HG03060 (cell line): ENCODE data around the gene FADS6.

Experiments
- ATAC-seq: cut with Tn5 transposase; IDR thresholded peaks from one replicate; pipeline ENCODE4 v1.9.1; 2021; ENCODE audit warnings: low read depth, moderate number of reproducible peaks; ENCODE audit not compliant: unreplicated experiment

The FADS6 gene

DNA sequence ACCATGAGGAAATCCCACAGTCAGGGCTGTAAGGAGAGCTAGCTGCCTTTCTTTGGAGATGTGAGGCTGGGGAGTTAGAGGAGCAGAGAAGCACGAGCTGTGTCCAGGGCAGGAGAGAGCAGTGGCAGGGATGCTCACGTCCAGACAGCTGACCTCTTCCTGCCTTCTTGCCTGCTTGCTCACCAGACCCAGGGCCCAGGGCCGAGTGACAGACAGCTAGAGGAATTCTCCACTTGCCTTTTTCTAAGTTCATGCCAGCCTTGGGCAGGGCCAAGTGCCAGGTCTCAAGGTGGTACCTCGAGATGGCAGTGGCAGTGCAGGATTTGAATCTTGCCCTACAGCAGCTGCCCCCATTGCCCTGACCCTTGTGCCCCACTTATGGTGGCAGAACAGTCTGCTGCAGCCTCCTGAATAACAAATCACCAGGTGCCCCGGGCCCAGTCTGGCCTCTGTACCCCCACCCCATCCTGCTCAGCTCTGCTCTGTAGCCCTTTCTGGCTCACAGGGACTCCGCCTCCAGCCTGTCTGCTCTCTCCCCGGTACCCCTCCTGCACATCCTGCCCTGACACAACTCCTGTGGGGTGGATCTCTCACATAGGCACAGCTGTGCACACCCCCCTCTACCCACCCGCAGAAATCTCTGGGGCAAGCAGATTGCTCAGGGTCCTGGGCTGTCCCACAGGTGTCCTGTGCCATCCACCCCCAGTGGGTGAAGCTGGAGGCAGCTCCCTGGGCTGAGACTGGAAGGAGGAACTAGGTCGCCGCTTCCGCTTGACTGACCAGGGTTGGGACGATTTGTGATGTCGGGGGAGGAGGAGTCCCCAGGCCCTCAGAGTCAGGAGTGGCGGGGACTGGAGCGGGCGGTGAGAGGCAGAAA, 59.7 kb downstream of the FADS6 start:
- ATAC-seq, result no peak

DNA sequence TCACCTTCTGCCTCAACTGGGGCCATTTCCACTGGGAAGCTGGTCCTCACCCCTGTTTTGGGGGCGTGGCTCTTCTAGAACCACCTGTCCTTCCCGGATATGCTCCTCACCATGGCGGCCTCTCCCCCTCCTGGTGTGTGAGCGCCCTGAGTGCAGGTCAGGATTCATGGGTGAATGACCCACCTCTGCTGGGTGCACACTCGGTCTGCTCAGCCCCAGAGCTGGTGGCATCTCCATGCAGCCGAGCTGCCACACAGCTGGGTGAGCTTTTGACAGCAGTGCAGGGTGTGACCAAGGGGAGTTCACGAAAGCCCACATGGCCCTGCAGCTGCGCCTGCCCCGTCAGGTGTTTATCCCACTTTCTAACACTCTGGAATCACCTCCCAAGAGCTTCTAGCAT, 61.0 kb downstream of the FADS6 start:
- ATAC-seq, result no peak

- no peak for ATAC-seq
Measured at GRCh38 chr17:74831444-74832146, 61.8 kb downstream of the FADS6 start.

DNA sequence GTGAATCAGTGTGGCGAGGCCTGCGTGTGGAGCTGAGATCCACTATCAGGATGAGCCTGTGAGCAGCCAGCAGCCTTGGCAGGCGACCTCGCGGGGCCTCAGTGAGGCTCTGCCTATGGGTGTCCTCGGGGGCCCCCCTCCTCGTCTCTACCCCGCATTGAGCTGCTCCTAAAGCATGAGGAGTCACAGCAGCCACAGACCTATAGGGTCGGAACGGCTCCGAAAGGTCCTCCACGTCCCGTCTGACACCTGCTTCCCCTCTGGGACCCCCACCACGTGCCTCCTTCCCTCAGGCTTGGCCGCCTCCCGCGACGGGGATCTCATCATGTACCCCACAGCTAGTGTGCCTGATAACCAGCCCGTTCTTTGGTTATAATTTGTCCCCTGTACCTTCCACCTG, 62.6 kb downstream of the FADS6 start:
- ATAC-seq, result no peak

DNA sequence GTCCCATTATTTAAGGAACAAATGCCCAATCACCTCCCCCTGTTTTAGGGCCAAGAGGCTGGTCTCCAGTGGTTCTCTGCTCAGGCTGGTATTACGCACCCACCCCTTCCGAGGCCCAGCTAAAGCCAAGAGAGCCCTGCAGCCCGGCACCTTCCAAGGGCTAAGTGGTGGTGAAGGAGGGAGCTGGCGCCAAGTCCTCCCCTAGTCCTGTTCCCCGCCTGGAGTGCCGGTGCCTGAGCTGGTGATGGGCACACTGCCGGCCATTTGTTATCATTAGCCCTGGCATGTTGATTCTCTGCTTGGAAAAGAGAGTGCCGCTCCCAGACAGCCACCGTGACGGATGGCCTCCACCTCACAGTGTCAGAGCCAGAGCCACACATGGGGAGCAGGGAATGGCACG, 65.6 kb downstream of the FADS6 start:
- no peak for ATAC-seq
